Retinal pigment epithelial cell (primary cell): ENCODE measurements around the gene SDCCAG8.

Experiments
- DNase-seq: peaks from one replicate; pipeline ENCODE4 v3.0.0-alpha.2; 2010; ENCODE audit warnings: low read depth
- H3K4me3 ChIP-seq: 2 replicates; pipeline ENCODE4 v1.5.1; 2011; ENCODE audit warnings: mild to moderate bottlenecking, low read length, control low read depth, moderate library complexity
- TF ChIP-seq, protein P1 (sequence below): conservative IDR thresholded peaks from 2 replicates; pipeline ENCODE4 v1.5.1; 2011; ENCODE audit warnings: low read depth, low read length, control low read depth, inconsistent platforms

The SDCCAG8 gene

DNA sequence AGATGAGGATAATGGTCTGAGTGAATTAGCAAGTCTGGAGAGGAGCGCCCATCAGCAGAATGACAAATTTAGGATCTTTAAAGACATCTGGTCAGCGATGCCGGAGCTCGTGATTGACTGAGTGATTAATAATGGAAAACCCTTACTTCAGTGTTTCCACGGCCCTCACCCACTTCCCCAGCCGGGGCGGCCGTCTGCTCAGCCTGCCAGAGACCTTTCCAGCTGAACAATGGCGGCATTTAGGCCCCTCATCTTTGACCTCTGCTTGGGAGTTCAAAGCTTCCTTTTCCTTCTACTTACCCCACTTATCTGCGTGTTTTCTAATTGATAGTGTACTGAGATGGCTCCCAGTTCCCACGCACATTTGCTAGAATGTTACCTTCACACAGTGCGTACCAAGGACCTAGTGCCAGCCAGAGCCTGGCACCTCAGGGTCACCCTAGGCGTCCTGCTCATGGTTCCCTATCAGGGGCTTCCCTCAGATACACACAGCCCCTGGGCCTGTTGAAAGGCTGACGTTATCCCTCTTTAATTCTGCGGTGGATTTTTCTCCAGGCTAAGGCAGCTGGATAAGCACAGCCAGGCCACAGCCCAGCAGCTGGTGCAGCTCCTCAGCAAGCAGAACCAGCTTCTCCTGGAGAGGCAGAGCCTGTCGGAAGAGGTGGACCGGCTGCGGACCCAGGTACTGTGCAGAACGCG lies 232.8 kb downstream of the SDCCAG8 start:
- no peak overlapping the region for H3K4me3 ChIP-seq
- TF ChIP-seq, protein P1, sequence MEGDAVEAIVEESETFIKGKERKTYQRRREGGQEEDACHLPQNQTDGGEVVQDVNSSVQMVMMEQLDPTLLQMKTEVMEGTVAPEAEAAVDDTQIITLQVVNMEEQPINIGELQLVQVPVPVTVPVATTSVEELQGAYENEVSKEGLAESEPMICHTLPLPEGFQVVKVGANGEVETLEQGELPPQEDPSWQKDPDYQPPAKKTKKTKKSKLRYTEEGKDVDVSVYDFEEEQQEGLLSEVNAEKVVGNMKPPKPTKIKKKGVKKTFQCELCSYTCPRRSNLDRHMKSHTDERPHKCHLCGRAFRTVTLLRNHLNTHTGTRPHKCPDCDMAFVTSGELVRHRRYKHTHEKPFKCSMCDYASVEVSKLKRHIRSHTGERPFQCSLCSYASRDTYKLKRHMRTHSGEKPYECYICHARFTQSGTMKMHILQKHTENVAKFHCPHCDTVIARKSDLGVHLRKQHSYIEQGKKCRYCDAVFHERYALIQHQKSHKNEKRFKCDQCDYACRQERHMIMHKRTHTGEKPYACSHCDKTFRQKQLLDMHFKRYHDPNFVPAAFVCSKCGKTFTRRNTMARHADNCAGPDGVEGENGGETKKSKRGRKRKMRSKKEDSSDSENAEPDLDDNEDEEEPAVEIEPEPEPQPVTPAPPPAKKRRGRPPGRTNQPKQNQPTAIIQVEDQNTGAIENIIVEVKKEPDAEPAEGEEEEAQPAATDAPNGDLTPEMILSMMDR: no peak
- DNase-seq: no peak

GRCh38 chr1:243489158-243489527 lies 233.3 kb downstream of the SDCCAG8 start:
- no peak for DNase-seq
- TF ChIP-seq, protein P1: no peak
- no peak overlapping the region for H3K4me3 ChIP-seq

DNA sequence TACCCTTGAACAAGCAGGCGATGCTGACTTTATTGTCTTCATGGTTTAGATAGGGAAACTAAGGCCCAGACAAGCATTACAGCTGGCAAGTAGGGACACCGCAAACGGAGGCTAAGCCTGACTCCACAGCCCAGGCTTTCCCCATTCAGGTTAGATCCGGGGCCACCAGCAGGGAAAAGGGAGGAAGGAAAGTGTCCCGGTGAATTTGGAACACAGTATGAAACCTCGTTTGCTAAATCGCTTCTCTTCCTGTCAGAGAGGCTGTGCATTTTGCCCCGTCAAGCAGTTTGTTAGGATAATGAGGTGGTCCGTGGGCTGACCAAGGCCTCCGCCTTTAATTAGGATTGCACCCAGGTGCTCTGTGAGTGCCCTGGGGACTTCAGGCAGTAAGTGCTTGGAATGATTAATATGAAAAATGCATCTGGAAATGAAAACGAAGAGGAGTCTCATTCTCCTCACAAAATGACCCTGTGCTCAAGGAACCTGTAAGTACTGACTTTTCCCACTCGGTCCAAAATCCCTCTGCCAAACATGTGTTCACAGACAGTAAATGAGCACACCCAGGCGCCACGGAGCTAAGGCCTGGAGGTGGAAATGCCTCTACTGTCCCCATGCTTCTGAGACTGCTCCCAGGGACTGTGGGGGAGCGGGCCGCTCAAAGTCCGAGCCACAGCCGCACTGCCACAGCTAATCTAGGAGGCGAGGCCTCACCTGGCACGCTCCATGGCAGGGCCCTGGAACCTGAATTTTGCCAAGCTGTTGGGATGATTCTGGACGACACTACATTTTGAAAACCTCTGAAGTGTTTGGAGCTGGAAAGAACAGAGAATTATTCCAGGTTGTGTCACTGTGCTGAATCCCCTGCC lies 234.1 kb downstream of the SDCCAG8 start:
- TF ChIP-seq, protein P1: no peak
- H3K4me3 ChIP-seq: no peak overlapping the region

DNA sequence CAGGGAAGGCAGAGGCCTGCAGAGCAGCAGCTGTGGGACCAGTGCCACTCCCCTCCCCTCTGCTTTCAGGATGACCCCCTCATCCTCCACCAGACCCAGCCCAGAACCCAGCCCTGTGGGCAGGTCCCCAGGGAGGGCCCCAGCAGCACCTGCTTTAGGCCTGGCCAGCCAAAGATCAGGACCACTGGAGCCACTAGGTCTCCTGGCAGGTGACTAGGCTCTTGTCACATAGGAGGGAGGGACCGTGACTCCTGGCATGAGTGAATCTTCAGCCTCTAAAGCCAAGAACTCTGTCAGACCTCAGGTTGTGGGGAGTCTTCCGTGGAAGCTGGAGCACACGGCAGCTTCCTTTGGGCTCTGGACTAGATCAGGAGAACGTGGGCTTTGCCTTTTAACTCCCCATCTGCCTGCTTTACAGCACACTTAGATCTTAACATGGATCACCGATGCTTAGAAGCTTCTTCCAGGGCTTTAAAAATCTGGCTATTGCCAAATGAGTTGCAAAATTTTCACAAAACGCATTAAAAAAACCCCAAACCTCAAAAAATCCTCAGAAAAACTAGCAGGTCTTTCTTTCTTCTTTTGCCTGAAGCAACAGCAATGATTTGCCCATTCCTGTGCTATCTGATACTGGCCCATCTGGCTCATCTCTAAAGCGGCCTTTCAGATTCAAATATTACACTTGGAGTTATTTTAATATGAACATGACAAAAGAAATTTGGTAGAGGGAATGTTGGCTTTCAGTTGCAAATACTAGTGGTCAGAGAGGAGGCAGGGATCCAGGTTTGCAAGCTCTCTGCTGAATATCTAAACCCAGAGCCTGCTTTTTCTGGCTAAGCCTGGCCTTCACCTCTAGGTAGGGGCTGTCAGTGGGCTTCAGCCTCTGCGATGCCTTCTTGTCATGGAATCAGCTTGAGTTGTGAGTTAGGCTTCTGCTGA lies 235.2 kb downstream of the SDCCAG8 start:
- H3K4me3 ChIP-seq: no peak overlapping the region
- TF ChIP-seq, protein P1: no peak
- no peak for DNase-seq

More for the DNA sequence above, 234.1 kb downstream of the SDCCAG8 start:
- DNase-seq: no peak

- H3K4me3 ChIP-seq: no peak overlapping the region
- no peak for DNase-seq
- TF ChIP-seq, protein P1: no peak
Observed at GRCh38 chr1:243493156-243494129, 237.6 kb downstream of the SDCCAG8 start.

GRCh38 chr1:243494741-243495431 lies 239.0 kb downstream of the SDCCAG8 start:
- no peak for DNase-seq
- TF ChIP-seq, protein P1: no peak

More at GRCh38 chr1:243494741-243495431, 239.0 kb downstream of the SDCCAG8 start:
- H3K4me3 ChIP-seq: no peak overlapping the region
